Measurements from ENCODE around the gene IL25. TPM values are rescaled to one million over a fixed set of nuclear protein-coding genes. Genes with fewer than 3 reads are reported as not detected.

Gene IL25
- total and polyA plus RNA-seq, 2 experiments from 2014 or later = not detected

- Histone ChIP-seq H3K4me1 (ENCODE audit: insufficient read depth) (no peaks in the 10 kb centered on the region), H3F3A (ENCODE audit: insufficient read depth) (no peaks in the 10 kb centered on the region), H3K9me3 (ENCODE audit: low read depth) (no peaks in the 10 kb centered on the region), H4K20me1 (ENCODE audit: insufficient read depth) (no peaks in the 10 kb centered on the region), H3K27ac (no peak overlapping the region), H3K9ac (no peak overlapping the region), H3K79me2 (ENCODE audit: insufficient read depth) (no peaks in the 10 kb centered on the region), H3K36me3 (ENCODE audit: low read depth) (no peaks in the 10 kb centered on the region), H3K4me3 (no peak overlapping the region), H3K4me2 (ENCODE audit: unreplicated experiment) (no peak overlapping the region), H2AFZ (no peak overlapping the region), H3K27me3 (replicated peaks; ENCODE audit: insufficient read depth) (peaks cover 24% of the 10 kb centered on the region), H3K9me2 (ENCODE audit: insufficient read depth) (no peaks in the 10 kb centered on the region)
- in situ Hi-C loops (cut with MboI) = no loop called here
- DNase-seq = no peak
- TF ChIP-seq EZH2phosphoT487 (IDR thresholded peaks at IDR 0.05; ENCODE audit: insufficient read depth, low read depth) (no peak), EZH2 (IDR thresholded peaks at IDR 0.05; ENCODE audit: insufficient read depth, poor library complexity, severe bottlenecking) (no peak)
- 58 to 59% methylated on average over 7 of the region's 7 CpGs for WGBS, 2 experiments (ENCODE audit: low coverage in 1 of 2, low lambda C conversion rate in 2 of 2, missing lambda C conversion rate in 2 of 2)
Observed at GRCh38 chr14:23392613-23393012, 20.0 kb downstream of the IL25 start.

- Histone ChIP-seq H3K4me1 (ENCODE audit: insufficient read depth) (no peaks in the 10 kb centered on the region), H3K9me2 (ENCODE audit: insufficient read depth) (no peaks in the 10 kb centered on the region), H3K27ac (no peak overlapping the region), H3F3A (ENCODE audit: insufficient read depth) (no peaks in the 10 kb centered on the region), H3K9me3 (ENCODE audit: low read depth) (no peaks in the 10 kb centered on the region), H4K20me1 (ENCODE audit: insufficient read depth) (no peaks in the 10 kb centered on the region), H3K79me2 (ENCODE audit: insufficient read depth) (no peaks in the 10 kb centered on the region), H3K9ac (no peak overlapping the region), H3K4me3 (no peak overlapping the region), H2AFZ (no peak overlapping the region), H3K36me3 (ENCODE audit: low read depth) (no peaks in the 10 kb centered on the region), H3K4me2 (ENCODE audit: unreplicated experiment) (no peak overlapping the region), H3K27me3 (replicated peaks; ENCODE audit: insufficient read depth) (peaks cover 16% of the 10 kb centered on the region)
- TF ChIP-seq EZH2phosphoT487 (IDR thresholded peaks at IDR 0.05; ENCODE audit: insufficient read depth, low read depth) (no peak), EZH2 (IDR thresholded peaks at IDR 0.05; ENCODE audit: insufficient read depth, poor library complexity, severe bottlenecking) (no peak)
- in situ Hi-C loops (cut with MboI) = no loop called here
- 61 to 68% methylated on average over 10 of the region's 10 CpGs for WGBS, 2 experiments (ENCODE audit: low coverage in 1 of 2, low lambda C conversion rate in 2 of 2, missing lambda C conversion rate in 2 of 2)
- no peak for DNase-seq
Observed at GRCh38 chr14:23396126-23396525, 23.5 kb downstream of the IL25 start.

- Histone ChIP-seq H3K27ac (no peak overlapping the region), H3K27me3 (replicated peaks; ENCODE audit: insufficient read depth) (peaks cover 13% of the 10 kb centered on the region; the same call in 1 of the 2 replicates), H3K79me2 (ENCODE audit: insufficient read depth) (no peaks in the 10 kb centered on the region), H3K36me3 (ENCODE audit: low read depth) (no peaks in the 10 kb centered on the region), H2AFZ (no peak overlapping the region), H4K20me1 (ENCODE audit: insufficient read depth) (no peaks in the 10 kb centered on the region), H3K9me2 (ENCODE audit: insufficient read depth) (no peaks in the 10 kb centered on the region), H3K9ac (no peak overlapping the region), H3K9me3 (ENCODE audit: low read depth) (no peaks in the 10 kb centered on the region), H3K4me2 (ENCODE audit: unreplicated experiment) (no peak overlapping the region), H3K4me1 (ENCODE audit: insufficient read depth) (no peaks in the 10 kb centered on the region), H3F3A (ENCODE audit: insufficient read depth) (no peaks in the 10 kb centered on the region), H3K4me3 (no peak overlapping the region)
- in situ Hi-C loops (cut with MboI) = no loop called here
- DNase-seq = no peak
- 79 to 81% methylated on average over 10 of the region's 10 CpGs for WGBS, 2 experiments (ENCODE audit: low coverage in 1 of 2, low lambda C conversion rate in 2 of 2, missing lambda C conversion rate in 2 of 2)
- TF ChIP-seq EZH2phosphoT487 (IDR thresholded peaks at IDR 0.05; ENCODE audit: insufficient read depth, low read depth) = no peak
- no peak for TF ChIP-seq EZH2 (IDR thresholded peaks at IDR 0.05; ENCODE audit: insufficient read depth, poor library complexity, severe bottlenecking)
Observed at GRCh38 chr14:23396781-23397407, 24.3 kb downstream of the IL25 start.

GRCh38 chr14:23398348-23398747 is 25.7 kb downstream of the IL25 start:
- H3K9me3 ChIP-seq (ENCODE audit: low read depth) = no peaks in the 10 kb centered on the region
- TF ChIP-seq EZH2 (IDR thresholded peaks at IDR 0.05; ENCODE audit: insufficient read depth, poor library complexity, severe bottlenecking) = no peak
- TF ChIP-seq EZH2phosphoT487 (IDR thresholded peaks at IDR 0.05; ENCODE audit: insufficient read depth, low read depth) = no peak
- no peak overlapping the region for H2AFZ ChIP-seq
- peaks cover 12% of the 10 kb centered on the region; the same call in 1 of the 2 replicates for H3K27me3 ChIP-seq (replicated peaks; ENCODE audit: insufficient read depth)
- no peaks in the 10 kb centered on the region for H3K4me1 ChIP-seq (ENCODE audit: insufficient read depth)
- H3K27ac ChIP-seq = no peak overlapping the region
- H3K4me3 ChIP-seq = no peak overlapping the region
- DNase-seq = no peak
- no peaks in the 10 kb centered on the region for H3K9me2 ChIP-seq (ENCODE audit: insufficient read depth)
- no peaks in the 10 kb centered on the region for H3K36me3 ChIP-seq (ENCODE audit: low read depth)
- H3F3A ChIP-seq (ENCODE audit: insufficient read depth) = no peaks in the 10 kb centered on the region
- H3K4me2 ChIP-seq (ENCODE audit: unreplicated experiment) = no peak overlapping the region
- no peak overlapping the region for H3K9ac ChIP-seq
- no peaks in the 10 kb centered on the region for H4K20me1 ChIP-seq (ENCODE audit: insufficient read depth)
- 65 to 69% methylated on average over 4 of the region's 4 CpGs for WGBS, 2 experiments (ENCODE audit: low coverage in 1 of 2, low lambda C conversion rate in 2 of 2, missing lambda C conversion rate in 2 of 2)
- in situ Hi-C loops (cut with MboI) = no loop called here
- H3K79me2 ChIP-seq (ENCODE audit: insufficient read depth) = no peaks in the 10 kb centered on the region
